Neural cell (in vitro differentiated cells): ENCODE results near the gene PC. TPM values are rescaled to one million over a fixed set of nuclear protein-coding genes. Genes with fewer than 3 reads are reported as not detected.

Experiments
- H2AFZ ChIP-seq: fragments of 200-600, 300-800 bp; sonication (generic), shearing (Covaris generic); 2 replicates; pipeline ENCODE4 v1.6.0; 2014; ENCODE audit warnings: low read depth, mild to moderate bottlenecking, antibody characterized with exemption, low read length, moderate library complexity
- H3F3A ChIP-seq: fragments of 200-600 bp; shearing (Covaris generic); 2 replicates; pipeline ENCODE4 v1.6.1; 2016; ENCODE audit warnings: mild to moderate bottlenecking, moderate library complexity, mixed read lengths, antibody characterized with exemption, low read length; ENCODE audit not compliant: insufficient read depth, poor library complexity, severe bottlenecking
- H3K27ac ChIP-seq: fragments of 200-600, 300-800 bp; sonication (generic), shearing (Covaris generic); 2 replicates; pipeline ENCODE4 v1.5.1; 2014; ENCODE audit warnings: mild to moderate bottlenecking, low read length, moderate library complexity
- H3K27me3 ChIP-seq: fragments of 300-800, 200-600 bp; sonication (generic), shearing (Covaris generic); 2 replicates; pipeline ENCODE4 v1.6.0; 2014; ENCODE audit warnings: mild to moderate bottlenecking, low read depth, low read length, moderate library complexity; ENCODE audit not compliant: insufficient read depth
- H3K36me3 ChIP-seq: fragments of 300-800, 200-600 bp; sonication (generic), shearing (Covaris generic); 2 replicates; pipeline ENCODE4 v1.5.1; 2014; ENCODE audit warnings: mild to moderate bottlenecking, antibody characterized with exemption, low read length, moderate library complexity; ENCODE audit not compliant: insufficient read depth
- H3K4me2 ChIP-seq: fragments of 300-800, 200-600 bp; sonication (generic), shearing (Covaris generic); 2 replicates; pipeline ENCODE4 v1.6.0; 2014; ENCODE audit warnings: mild to moderate bottlenecking, low read length
- H3K4me3 ChIP-seq: fragments of 300-800, 200-600 bp; sonication (generic), shearing (Covaris generic); 2 replicates; pipeline ENCODE4 v1.5.1; 2014; ENCODE audit warnings: mild to moderate bottlenecking, low read length, moderate library complexity
- H3K79me2 ChIP-seq: fragments of 200-600 bp; shearing (Covaris generic); replicated peaks from 2 replicates; pipeline ENCODE4 v1.6.0; 2014; ENCODE audit warnings: mild to moderate bottlenecking, low read length, moderate library complexity; ENCODE audit not compliant: insufficient read depth
- H3K9ac ChIP-seq: fragments of 300-800, 200-600 bp; sonication (generic), shearing (Covaris generic); 2 replicates; pipeline ENCODE4 v1.6.1; 2016; ENCODE audit warnings: mild to moderate bottlenecking, low read length, mixed read lengths
- H3K9me2 ChIP-seq: fragments of 200-600 bp; shearing (Covaris generic); 2 replicates; pipeline ENCODE4 v1.6.1; 2016; ENCODE audit warnings: mild to moderate bottlenecking, low read length, mixed read lengths; ENCODE audit not compliant: insufficient read depth
- H3K9me3 ChIP-seq: fragments of 200-600, 300-800 bp; sonication (generic), shearing (Covaris generic); 2 replicates; pipeline ENCODE4 v1.6.1; 2016; ENCODE audit warnings: mild to moderate bottlenecking, mixed run types, low read length, moderate library complexity, mixed read lengths
- H4K20me1 ChIP-seq: fragments of 200-600 bp; shearing (Covaris generic); 2 replicates; pipeline ENCODE4 v1.6.1; 2016; ENCODE audit warnings: mild to moderate bottlenecking, mixed run types; ENCODE audit not compliant: insufficient read depth
- CTCF ChIP-seq: fragments of 450-650 bp; IDR thresholded peaks from 2 replicates; pipeline ENCODE4 v1.5.1; 2014; ENCODE audit warnings: antibody characterized with exemption, mild to moderate bottlenecking, moderate library complexity; ENCODE audit not compliant: poor library complexity, severe bottlenecking
- EP300 ChIP-seq: fragments of 450-650 bp; conservative IDR thresholded peaks from 2 replicates; pipeline ENCODE4 v1.6.1; 2014; ENCODE audit warnings: antibody characterized with exemption, mild to moderate bottlenecking, moderate library complexity; ENCODE audit not compliant: poor library complexity, severe bottlenecking
- EZH2 ChIP-seq: fragments of 200-600, 300-800 bp; shearing (Covaris generic), sonication (generic); IDR thresholded peaks from 2 replicates; pipeline ENCODE4 v1.6.1; 2014; ENCODE audit warnings: antibody characterized with exemption, low read length, borderline replicate concordance, mild to moderate bottlenecking; ENCODE audit not compliant: insufficient read depth, poor library complexity, severe bottlenecking
- MXI1 ChIP-seq: fragments of 450-650 bp; conservative IDR thresholded peaks from 2 replicates; pipeline ENCODE4 v1.6.1; 2014; ENCODE audit warnings: antibody characterized with exemption, mild to moderate bottlenecking; ENCODE audit not compliant: poor library complexity, severe bottlenecking
- POLR2AphosphoS5 ChIP-seq: IDR thresholded peaks from 2 replicates; pipeline ENCODE4 v1.6.1; 2012
- RAD21 ChIP-seq: fragments of 450-650 bp; conservative IDR thresholded peaks from 2 replicates; pipeline ENCODE4 v1.6.1; 2014; ENCODE audit warnings: antibody characterized with exemption, mild to moderate bottlenecking, moderate library complexity
- REST ChIP-seq: IDR thresholded peaks from 2 replicates; pipeline ENCODE4 v1.6.1; 2012; ENCODE audit warnings: borderline replicate concordance
- SMC3 ChIP-seq: fragments of 450-650 bp; conservative IDR thresholded peaks from 2 replicates; pipeline ENCODE4 v1.6.1; 2014; ENCODE audit warnings: antibody characterized with exemption, mild to moderate bottlenecking, moderate library complexity; ENCODE audit not compliant: poor library complexity
- TAF1 ChIP-seq: IDR thresholded peaks from 2 replicates; pipeline ENCODE4 v1.6.1; 2012; ENCODE audit warnings: low read depth
- polyA plus RNA-seq: library from polyadenylated mRNA; depleted of rRNA; stranded (reverse); fragments of >200 nt; gene quantifications from 2 replicates; pipeline ENCODE4 v1.2.3, GENCODE V29; 2014

PC gene
- polyA plus RNA-seq, 1 donor from 2014 or later = 8.9 TPM

DNA sequence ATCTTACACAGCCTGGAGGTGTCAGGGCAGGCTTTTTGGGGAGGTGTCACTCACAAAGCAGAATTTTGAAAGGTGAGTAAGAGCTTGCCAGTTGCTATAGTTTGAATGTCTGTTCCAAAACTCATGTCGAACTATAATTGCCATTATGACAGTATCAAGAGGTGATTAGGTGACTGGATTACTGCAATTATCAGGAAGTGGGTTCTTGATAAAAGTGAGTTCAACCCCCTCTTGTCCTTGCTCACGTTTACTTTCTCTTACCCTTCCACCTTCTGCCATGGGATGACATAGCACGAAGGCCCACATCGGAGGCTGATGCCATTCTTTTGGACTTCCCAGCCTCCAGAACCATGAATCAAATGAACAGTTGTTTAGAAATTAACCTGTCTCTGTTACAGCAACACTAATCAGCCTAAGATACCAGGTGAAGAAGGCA, 12.2 kb upstream of the PC start:
- Histone ChIP-seq H3F3A (no peaks in the 10 kb centered on the region), H3K79me2 (no peaks in the 10 kb centered on the region), H3K27me3 (no peaks in the 10 kb centered on the region), H4K20me1 (no peaks in the 10 kb centered on the region), H3K36me3 (no peaks in the 10 kb centered on the region), H3K27ac (no peak overlapping the region), H3K9me2 (no peaks in the 10 kb centered on the region), H2AFZ (no peak overlapping the region), H3K9me3 (no peaks in the 10 kb centered on the region), H3K4me2 (no peak overlapping the region), H3K9ac (no peak overlapping the region), H3K4me3 (no peak overlapping the region)
- no peak for TF ChIP-seq RAD21

- H3K9ac ChIP-seq = no peak overlapping the region
- no peaks in the 10 kb centered on the region for H3K9me2 ChIP-seq
- no peaks in the 10 kb centered on the region for H4K20me1 ChIP-seq
- no peak for TF ChIP-seq POLR2AphosphoS5
- TF ChIP-seq RAD21 = no peak
- no peak for TF ChIP-seq EP300
- TF ChIP-seq MXI1 = no peak
- no peak for TF ChIP-seq EZH2
- no peak for TF ChIP-seq SMC3
- no peak for TF ChIP-seq REST
- TF ChIP-seq CTCF = no peak
- TF ChIP-seq TAF1 = no peak
- no peaks in the 10 kb centered on the region for H3K79me2 ChIP-seq
- H3K4me3 ChIP-seq = no peak overlapping the region
- no peak overlapping the region for H3K4me2 ChIP-seq
- H3K27me3 ChIP-seq = no peaks in the 10 kb centered on the region
- no peak overlapping the region for H2AFZ ChIP-seq
- H3K9me3 ChIP-seq = no peaks in the 10 kb centered on the region
- H3K36me3 ChIP-seq = no peaks in the 10 kb centered on the region
- no peaks in the 10 kb centered on the region for H3F3A ChIP-seq
- H3K27ac ChIP-seq = no peak overlapping the region
These were observed 11.5 kb upstream of the PC start for GRCh38 chr11:66969584-66970225.
